HG03565 (cell line): ENCODE measurements around the gene ACP7.
"Not testable (repeated sequence)": the region's sequence is repeated elsewhere in the genome, so short reads cannot be mapped to it uniquely, and the experiment has no call there.

Experiments used
- ATAC-seq: cut with Tn5 transposase; IDR thresholded peaks from one replicate; pipeline ENCODE4 v1.9.1; 2021; ENCODE audit warnings: mild to moderate bottlenecking, moderate library complexity; ENCODE audit not compliant: unreplicated experiment

The ACP7 gene

DNA sequence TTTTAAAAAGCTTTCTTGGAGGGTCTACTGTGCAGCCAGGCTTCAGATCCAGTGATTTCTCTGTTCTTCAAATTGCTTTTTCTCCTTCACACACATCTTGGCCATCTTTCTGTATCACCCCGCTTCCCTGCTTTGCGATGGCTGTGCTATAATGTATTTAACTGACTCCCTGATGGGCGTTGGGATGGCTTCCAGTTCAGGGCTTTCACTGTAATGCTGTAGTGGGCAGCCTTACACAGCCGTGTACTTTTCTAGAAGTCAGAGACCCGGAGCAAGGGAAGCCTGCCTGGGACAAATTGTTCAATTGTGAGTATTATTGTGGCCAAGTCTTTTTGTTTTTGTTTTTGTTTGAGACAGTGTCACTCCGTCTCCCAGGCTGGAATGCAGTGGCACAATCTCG lies 22.0 kb downstream of the ACP7 start:
- no peak for ATAC-seq

DNA sequence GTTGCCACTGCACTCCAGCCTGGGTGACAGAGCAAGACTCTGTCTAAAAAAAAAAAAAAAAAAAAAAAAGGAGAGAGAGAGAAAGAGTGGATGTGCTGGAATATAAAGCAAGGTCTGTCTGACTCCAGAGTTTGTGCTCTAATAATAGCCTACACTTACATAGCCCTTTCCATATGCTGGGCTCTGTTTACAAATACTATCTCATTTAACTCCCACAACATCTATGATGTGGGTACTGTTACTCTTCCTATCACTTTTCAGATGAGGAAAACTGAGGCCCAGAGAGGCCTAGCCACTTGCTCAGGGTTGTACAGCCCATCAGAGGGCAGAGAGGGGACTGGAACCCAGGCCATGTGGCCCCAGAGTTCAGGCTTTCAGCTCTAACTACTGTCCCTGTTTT lies 25.5 kb downstream of the ACP7 start:
- ATAC-seq: no peak

DNA sequence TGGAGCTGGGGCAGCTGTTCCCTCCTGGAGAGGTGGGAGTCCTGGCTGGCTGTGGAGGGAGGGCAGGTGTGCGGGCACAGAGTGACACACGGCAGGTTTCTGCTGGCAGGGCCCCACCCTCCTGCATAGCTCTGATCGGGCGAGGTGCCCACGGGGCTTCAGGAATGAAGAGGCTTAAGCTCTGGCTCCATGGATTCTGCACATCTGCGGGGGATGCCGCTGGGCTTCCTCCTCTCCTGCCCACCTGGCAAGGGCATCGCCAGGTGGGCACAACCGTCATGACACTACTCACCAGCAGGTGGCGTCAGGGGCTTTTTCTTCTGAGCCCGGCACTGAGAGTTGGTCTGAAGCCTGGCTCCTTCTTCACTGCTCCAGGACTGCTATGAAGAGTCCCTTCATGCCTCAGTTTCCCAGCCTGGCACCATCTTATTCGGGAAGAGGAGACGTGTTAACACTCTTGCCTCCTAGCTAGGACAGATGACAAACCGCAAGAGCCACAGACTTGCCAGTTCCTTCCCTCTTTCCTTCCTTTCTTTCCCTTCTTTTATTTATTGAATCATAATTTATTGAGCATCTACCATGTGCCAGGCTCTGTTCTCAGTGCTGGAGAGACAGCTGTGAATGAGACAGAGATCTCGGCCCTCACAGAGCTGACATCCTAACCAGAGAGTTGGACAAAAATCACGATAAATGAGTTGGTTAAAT lies 26.2 kb downstream of the ACP7 start:
- no peak for ATAC-seq

DNA sequence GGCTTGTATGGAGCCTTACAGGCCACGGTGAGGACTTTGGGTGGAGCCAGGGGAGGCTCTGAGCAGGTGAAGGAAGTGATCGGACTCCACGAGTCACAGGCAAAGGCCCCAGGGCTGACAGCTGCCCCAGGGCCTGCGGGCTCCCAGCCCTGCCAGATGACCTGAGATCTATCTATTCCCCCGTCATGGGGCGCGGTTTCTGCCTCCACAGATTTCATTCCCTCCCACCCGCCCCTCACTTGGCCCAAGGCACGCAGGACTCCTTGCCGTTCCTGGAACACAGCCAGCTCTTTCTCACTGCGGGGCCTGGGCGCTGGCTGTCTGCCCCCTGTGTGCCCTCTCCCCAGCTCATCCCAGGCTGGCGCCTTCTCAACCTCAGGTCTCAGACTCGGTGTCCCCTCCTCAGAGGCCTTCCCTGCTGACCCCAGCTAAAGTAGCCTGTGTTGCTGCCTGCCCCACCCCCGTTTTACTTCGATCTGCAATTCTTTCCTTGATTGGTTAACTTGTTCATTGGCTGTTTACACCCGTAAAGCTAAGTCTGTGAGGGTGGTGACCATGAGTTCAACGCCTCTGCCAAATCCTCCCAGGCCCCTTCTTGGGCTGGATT lies 27.5 kb downstream of the ACP7 start:
- ATAC-seq: no peak

DNA sequence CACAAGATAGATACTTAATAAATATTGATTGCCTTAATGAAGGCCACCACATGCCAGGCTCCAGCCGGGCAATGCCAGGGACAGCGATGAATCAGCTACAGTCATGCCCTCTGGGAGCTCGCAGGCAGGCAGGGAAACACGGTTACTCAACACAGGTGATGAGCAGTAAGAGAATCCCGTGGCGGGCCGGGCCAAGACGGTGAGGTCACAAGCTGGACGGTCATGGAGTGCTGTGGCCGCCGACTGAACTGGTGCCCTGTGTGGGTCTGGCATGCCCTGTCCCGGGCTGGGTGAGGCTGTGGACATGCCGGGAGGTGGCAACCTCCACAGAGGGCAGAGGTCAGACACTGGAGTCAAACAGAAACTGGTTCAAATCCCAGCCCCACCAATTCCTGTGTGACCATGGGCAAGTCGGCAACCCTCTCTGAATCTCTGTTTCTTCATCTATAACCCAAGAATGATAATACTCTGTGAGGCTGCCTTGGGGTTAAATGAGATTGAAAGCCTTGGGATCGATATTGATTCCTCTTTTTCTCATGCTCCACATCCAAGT lies 28.2 kb downstream of the ACP7 start:
- ATAC-seq: no peak

DNA sequence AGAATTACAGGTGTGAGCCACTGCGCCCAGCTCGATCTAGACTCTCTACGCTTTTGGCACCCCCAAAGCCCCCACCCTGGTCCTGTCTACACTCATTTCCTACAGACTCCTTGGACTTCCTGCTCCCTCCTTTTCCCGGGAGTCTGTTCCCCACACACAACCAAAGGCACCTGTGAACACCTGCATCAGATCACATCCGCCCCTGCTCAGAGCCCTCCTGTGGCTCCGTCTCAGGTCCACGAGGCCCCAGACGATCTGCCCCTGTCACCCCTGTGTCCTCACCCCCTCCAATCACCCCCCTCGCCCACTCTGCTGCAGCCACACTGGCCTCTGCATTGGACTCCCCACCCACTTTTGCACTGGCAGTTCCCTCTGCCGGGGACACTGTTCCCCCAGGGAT lies 29.0 kb downstream of the ACP7 start:
- no peak for ATAC-seq

DNA sequence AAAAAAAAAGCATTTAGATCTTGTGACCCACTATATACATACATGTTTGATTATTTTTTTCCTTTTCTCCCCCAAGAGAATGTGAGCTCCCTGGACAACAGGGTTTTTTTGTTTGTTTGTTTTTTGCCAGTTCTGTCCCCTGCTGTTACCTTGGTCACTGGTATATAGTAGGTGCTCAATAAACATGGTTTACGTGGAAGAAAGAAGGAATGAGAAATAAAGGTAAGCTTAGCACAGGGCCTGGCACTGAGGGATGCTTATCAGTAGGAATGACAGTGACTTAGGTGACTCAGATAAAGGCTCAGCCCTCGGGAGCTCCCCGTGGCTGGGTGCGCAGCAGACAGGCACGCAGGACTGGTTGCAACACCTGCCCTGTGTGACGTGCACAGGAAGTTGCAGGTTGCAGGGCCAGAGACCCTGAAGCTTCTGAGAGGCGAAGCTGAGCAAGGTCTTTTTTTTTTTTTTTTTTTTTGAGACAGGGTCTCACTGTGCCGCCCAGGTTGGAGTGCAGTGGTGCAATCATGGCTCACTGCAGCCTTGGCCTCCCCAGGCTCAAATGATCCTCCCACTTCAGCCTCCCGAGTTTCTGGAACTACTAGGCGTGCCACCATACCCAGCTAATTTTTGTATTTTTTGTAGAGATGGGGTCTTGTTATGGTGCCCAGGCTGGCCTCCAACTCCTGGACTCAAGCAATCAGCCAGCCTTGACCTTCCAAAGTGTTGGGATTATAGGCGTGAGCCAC lies 31.1 kb downstream of the ACP7 start:
- no peak for ATAC-seq

DNA sequence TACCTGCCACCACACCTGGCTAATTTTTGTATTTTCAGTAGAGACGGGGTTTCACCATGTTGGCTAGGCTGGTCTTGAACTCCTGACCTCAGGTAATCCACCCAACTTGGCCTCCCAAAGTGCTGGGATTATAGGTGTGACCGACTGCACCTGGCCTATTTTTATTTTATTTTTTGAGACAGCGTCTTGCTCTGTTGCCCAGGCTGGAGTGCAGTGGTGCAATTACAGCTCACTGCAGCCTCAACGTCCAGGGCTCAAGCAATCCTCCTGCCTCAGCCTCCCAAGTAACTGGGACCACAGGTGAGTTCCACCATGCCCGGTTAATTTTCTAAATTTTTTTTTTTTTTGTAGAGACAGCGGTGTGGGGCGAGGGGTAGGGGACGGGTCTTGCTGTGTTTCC lies 32.9 kb downstream of the ACP7 start:
- not testable (repeated sequence) for ATAC-seq

DNA sequence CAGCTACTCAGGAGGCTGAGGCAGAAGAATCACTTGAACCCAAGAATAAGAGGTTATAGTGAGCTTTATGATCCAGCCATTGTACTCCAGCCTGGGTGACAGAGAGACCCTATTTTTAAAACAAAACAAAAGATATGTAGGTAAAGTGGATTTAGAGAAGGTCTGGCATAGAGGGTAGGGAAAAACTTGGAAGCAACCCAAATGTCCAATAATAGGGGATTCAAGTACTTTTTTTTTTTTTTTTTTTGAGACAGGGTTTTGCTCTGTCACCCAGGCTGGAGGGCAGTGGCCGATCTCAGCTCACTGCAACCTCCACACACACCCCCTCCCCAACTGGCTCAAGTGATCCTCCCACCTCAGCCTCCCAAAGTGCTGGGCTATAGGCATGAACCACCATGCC lies 35.7 kb downstream of the ACP7 start:
- no peak for ATAC-seq

DNA sequence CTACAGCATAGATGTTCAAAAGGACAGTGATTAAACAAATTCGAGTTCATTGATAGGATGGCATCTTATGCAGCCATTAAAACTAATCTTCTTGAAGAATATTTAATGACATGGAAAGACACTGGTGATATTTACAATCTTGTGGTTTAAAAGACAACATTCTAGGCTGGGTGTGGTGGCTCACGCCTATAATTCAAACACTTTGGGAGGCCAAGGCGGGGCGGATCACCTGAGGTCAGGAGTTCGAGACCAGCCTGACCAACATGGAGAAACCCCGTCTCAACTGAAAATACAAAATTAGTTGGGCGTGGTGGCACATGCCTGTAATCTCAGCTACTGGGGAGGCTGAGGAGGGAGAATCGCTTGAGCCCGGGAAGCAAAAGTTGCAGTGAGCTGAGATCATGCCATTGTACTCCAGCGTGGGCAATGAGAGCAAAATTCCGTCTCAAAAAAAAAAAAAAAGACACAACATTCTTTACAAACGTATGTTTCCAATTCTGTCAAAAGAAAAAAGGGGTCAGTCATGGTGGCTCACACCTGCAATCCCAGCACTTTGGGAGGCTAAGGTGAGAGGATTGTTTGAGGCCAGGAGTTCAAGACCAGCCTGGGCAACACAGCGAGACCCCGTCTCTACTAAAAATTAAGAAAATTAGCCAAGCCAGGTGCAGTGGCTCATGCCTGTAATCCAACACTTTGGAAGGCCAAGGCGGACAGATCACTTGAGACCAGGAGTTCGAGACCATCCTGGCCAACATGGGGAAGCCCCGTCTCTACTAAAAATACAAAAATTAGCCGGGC lies 39.0 kb downstream of the ACP7 start:
- ATAC-seq: no peak

DNA sequence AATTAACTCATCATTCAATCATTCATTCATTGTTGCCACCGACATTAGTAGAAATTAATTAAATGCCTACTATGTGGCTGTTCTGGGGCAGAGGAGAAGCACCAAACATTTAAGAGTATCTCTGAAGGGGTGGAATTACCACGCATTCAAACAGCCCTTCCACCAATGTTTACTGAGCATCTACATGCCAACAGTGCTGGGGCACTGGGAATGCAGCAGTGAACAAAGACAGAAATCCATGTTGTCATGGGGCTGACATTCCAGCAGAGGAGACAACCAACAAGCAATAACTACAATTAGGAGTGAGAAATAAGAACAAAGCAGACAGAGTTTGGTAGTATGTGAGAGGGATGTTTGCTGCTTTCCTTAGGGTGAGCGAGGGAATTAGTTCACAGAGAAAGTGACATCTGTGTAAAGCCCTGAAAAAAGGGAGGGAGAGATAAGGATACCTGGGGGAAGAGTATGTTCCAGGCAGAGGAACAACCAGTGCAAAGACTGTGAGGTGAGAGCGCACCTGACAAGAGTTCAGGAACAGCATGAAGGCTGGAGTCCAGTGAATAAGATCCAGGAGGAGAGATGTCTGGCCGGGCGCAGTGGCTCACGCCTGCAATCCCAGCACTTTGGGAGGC lies 40.1 kb downstream of the ACP7 start:
- ATAC-seq: no peak

DNA sequence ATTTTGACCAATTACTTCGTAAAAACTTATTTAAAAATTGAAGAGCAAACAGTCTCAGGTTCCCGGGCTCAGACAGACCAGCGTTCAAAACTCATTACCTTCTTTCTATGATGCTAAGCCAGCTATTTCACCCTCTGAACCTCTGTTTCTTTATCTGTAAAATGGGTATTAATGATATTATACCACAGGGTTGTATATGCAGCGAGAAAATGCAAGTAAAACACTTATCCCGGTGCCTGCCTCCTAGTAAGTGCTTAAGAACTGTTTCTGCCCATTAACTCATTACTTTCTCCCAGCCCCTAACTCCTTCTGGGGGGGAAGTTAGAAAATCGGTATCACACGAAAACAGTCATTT lies 41.0 kb downstream of the ACP7 start:
- no peak for ATAC-seq

DNA sequence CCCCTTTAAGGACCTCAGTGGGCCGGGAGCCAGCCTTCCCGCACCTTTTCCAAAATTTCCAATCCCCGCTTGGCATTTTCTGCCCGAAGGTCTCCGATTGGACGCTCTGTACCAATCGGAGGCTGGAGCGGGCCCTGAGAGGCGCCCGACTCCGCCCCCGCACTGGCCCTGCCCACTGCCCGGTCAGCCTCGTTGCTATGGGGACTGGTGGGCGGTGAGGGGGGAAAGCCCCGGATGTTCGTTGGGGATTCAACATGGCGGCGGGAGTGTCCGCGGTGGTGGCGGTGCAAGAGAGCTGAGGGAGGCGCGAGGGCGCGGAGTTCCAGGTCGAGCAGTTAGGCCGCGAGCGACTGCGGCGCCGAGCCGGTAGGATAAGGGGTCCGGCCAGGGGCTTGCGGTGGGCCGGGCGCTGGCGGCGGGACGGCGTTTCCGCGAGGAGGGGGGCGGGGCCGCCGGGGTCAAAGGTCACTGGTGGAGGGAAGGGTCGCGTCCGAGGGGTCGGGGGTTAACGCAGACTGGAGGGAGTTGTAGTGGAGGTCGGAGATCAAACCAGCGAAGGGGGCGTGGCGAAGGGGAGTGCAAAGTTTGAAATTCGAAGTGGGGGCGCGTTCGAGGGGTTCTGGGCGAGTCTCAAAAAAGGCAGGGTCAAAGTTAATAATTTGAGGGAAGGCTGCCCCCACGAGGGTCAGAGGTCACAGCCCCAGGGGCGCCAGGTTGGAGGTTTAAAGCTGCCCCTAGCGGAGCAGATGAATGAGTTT lies 41.6 kb downstream of the ACP7 start, which contains the start of gene PAK4:
Gene PAK4 (plus strand): TSS at position 233 of the 758 bp plus-strand sequence. CDS start 43,768 bp downstream, outside the sequence.
- peak; percentile 85 for ATAC-seq

DNA sequence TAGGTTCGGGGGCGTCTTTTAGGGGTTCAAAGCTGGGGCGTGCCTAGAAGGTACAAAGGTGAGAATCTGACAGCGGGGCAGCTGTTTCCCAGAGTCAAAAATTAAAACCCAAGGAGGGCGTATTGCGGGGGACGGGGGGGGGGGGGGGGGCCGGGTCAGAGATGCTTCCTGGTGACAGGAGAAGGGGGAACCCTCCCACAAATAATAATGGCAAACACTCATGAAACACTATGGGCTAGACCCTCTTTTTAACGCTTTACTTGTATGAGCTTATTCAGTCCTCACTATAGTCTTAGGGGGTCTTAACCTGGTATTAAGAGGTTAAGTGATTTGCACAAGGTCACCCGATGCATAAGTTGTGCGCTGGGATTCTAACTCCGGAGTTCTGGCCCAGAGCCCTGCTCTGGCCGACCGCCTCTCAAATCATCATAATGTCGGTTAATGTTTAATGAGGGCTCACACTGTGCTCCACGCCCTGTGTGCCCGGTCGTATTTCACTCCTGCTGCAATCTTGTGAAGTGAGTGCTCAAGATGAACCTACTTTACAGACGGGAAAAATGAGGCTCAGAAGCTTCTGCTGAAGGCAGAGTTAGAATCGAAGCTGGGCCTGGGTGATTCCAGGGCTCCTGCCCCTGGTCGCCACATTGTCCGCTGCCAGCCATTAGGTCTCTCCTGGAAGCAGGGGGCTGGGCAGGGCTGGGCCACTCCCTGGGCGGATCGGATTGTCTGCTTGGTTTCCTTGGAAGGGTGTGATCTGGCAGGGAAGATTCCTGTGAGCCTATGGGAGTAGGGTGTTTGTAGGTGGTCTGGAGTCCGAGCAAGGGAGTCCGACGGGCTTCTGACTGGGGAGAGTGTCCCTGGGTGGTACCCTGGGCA lies 42.4 kb downstream of the ACP7 start:
- no peak for ATAC-seq

DNA sequence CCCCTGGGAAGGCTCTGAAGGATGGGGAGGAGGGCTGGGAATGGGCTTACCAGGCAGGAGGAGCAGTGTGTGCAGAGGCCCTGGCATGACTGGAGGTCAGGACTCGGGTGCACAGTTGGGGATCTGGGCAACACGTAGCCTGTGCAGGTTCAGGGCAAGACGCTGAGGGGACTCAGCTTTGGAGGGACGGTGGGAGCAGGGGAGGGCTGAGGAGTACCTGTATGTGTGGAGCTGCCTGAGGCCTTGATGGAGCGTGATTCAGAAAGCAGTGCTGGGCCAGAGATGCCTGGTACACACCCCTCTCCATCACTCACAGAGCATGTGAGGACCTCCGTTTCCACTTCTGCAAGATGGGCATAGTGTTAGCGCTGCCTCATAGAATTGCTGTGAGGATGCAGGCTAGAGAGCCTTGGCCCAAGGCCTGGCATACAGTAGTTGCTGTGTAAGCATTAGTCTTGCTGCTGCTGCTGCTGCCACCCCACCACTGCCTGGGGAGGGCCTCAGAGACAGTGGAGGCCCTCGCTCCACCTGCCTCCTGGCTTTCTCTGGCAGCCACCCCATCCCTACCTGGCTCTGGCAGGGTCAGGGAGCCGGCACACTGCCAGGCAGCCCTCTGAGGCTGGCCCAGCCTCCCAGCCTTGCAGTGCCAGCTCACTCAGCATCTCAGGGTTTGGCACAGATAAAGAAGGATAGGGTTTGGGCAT lies 43.8 kb downstream of the ACP7 start:
- ATAC-seq: no peak

DNA sequence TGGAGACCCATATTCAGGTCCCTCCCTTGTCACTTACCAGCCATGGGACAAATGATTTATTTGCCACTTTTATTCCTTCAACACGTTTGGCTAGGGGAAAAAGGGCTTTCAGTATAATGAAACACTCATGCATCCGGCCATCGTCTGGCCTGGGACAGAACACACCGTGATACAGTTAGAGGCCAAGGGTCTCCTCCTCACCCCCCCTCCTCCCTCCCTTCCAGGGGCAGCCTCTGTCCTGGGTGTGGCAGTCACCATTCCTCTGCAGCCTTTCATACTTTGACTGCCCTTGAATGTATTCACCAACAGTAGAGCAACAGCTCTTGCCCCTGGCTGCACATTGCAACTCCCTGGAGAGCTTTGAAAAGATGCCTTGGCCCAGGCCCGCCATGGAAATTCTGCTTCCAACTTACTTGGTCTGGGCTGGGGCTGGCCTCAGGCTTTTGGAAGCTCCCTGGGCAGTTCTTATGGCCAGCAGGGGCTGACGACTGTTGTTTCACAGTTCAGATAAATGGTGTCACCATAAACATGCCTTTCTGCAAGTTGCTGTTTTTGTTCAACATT lies 44.4 kb downstream of the ACP7 start:
- no peak for ATAC-seq

DNA sequence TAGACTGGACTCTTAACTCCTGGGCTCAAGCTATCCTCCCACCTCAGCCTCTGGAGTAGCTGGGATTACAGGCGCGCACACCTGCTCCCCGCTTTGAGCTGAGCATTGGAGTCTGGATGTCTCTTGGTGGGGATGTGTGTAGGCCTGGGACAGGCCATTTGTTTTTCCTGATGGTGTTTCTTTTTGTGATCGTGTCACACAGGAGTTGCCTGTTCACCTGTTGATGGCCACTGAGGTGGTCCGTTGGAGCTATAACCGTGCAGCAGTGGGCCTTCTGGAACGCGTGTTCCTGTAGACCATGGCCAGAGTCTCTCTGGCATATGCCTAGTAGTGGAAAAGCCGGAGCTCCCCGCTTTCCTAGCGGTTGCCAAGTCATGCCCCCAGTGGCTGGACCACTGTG lies 44.9 kb downstream of the ACP7 start:
- no peak for ATAC-seq
